H1 (cell line): ENCODE data around the gene PAPOLG. TPM values are rescaled to one million over a fixed set of nuclear protein-coding genes. Genes with fewer than 3 reads are reported as not detected.

Experiments
- CBX5 ChIP-seq: fragments of 300-800, 300-1000 bp; sonication (generic); IDR thresholded peaks from 2 replicates; pipeline ENCODE4 v1.7.1; 2016; ENCODE audit warnings: antibody characterized with exemption, low read length, low read depth
- GABPA ChIP-seq: IDR thresholded peaks from 2 replicates; pipeline ENCODE4 v1.6.1; 2011; ENCODE audit warnings: mild to moderate bottlenecking, low read length, moderate library complexity, borderline replicate concordance; ENCODE audit not compliant: insufficient read depth
- NANOG ChIP-seq: IDR thresholded peaks from 2 replicates; pipeline ENCODE4 v1.6.1; 2011; ENCODE audit warnings: low read length, low read depth, mild to moderate bottlenecking, inconsistent platforms; ENCODE audit not compliant: insufficient read depth, poor library complexity, severe bottlenecking
- SIX5 ChIP-seq: IDR thresholded peaks from 2 replicates; pipeline ENCODE4 v1.6.1; 2011; ENCODE audit warnings: mild to moderate bottlenecking, low read depth, low read length
- SP2 ChIP-seq: IDR thresholded peaks from 2 replicates; pipeline ENCODE4 v1.6.1; 2012; ENCODE audit warnings: mild to moderate bottlenecking, low read length, inconsistent platforms
- ZNF274 ChIP-seq: IDR thresholded peaks from 2 replicates; pipeline ENCODE4 v1.7.0; 2012; ENCODE audit warnings: low read length, borderline replicate concordance; ENCODE audit errors: extremely low read depth
- polyA plus RNA-seq, 7 experiments: library from polyadenylated mRNA; depleted of rRNA in 3 of 7; stranded (reverse) in 5 of 7; unstranded in 2 of 7; fragments of >200 nt in 5 of 7; fragments of 200-250 nt in 2 of 7; gene quantifications; 1 replicate in 5 of 7; 2 replicates in 1 of 7; 4 replicates in 1 of 7; pipeline versions ENCODE4 v1.2.1 to v1.2.3, GENCODE V29; 2011 to 2013; ENCODE audit warnings: missing spikeins in 2 of 7, mixed read lengths in 2 of 7
- total RNA-seq: library from RNA; stranded (reverse); fragmentation: NEBNext Ultra II Directional; extraction: Animal tissue kit (Norgen Biotek cat#: 25700); gene quantifications from 2 replicates; pipeline ENCODE4 v1.2.1, GENCODE V29; 2021
- TF ChIP-seq, protein P1 (sequence below): fragments of 300-600 bp; sonication (generic); IDR thresholded peaks from 2 replicates; pipeline ENCODE4 v1.7.1; 2012; ENCODE audit warnings: low read length, moderate library complexity, mild to moderate bottlenecking, inconsistent platforms; ENCODE audit not compliant: insufficient replicate concordance

The PAPOLG gene
- total and polyA plus RNA-seq, 2 of the 8 experiments (the other 6 are each of a cell fraction or from before 2014, with no cell fraction given) = 6.5 to 21.5 TPM

DNA sequence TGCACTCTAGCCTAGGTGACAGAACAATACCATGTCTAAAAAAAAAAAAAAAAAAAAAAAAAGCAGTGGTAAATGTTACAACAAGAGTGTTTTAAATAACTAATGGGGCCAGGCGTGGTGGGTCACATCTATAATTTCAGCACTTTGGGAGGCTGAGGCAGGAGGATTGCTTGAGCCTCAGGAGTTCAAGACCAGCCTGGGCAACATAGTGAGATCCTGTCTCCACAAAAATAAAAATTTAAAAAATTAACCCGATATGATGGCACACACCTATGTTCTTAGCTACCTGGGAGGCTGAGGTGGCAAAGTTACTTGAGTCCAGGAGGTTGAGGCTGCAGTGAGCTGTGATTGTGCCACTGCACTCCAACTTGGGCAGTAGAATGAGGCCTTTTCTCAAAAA, 37.1 kb downstream of the PAPOLG start (continued):
- TF ChIP-seq, protein P1, sequence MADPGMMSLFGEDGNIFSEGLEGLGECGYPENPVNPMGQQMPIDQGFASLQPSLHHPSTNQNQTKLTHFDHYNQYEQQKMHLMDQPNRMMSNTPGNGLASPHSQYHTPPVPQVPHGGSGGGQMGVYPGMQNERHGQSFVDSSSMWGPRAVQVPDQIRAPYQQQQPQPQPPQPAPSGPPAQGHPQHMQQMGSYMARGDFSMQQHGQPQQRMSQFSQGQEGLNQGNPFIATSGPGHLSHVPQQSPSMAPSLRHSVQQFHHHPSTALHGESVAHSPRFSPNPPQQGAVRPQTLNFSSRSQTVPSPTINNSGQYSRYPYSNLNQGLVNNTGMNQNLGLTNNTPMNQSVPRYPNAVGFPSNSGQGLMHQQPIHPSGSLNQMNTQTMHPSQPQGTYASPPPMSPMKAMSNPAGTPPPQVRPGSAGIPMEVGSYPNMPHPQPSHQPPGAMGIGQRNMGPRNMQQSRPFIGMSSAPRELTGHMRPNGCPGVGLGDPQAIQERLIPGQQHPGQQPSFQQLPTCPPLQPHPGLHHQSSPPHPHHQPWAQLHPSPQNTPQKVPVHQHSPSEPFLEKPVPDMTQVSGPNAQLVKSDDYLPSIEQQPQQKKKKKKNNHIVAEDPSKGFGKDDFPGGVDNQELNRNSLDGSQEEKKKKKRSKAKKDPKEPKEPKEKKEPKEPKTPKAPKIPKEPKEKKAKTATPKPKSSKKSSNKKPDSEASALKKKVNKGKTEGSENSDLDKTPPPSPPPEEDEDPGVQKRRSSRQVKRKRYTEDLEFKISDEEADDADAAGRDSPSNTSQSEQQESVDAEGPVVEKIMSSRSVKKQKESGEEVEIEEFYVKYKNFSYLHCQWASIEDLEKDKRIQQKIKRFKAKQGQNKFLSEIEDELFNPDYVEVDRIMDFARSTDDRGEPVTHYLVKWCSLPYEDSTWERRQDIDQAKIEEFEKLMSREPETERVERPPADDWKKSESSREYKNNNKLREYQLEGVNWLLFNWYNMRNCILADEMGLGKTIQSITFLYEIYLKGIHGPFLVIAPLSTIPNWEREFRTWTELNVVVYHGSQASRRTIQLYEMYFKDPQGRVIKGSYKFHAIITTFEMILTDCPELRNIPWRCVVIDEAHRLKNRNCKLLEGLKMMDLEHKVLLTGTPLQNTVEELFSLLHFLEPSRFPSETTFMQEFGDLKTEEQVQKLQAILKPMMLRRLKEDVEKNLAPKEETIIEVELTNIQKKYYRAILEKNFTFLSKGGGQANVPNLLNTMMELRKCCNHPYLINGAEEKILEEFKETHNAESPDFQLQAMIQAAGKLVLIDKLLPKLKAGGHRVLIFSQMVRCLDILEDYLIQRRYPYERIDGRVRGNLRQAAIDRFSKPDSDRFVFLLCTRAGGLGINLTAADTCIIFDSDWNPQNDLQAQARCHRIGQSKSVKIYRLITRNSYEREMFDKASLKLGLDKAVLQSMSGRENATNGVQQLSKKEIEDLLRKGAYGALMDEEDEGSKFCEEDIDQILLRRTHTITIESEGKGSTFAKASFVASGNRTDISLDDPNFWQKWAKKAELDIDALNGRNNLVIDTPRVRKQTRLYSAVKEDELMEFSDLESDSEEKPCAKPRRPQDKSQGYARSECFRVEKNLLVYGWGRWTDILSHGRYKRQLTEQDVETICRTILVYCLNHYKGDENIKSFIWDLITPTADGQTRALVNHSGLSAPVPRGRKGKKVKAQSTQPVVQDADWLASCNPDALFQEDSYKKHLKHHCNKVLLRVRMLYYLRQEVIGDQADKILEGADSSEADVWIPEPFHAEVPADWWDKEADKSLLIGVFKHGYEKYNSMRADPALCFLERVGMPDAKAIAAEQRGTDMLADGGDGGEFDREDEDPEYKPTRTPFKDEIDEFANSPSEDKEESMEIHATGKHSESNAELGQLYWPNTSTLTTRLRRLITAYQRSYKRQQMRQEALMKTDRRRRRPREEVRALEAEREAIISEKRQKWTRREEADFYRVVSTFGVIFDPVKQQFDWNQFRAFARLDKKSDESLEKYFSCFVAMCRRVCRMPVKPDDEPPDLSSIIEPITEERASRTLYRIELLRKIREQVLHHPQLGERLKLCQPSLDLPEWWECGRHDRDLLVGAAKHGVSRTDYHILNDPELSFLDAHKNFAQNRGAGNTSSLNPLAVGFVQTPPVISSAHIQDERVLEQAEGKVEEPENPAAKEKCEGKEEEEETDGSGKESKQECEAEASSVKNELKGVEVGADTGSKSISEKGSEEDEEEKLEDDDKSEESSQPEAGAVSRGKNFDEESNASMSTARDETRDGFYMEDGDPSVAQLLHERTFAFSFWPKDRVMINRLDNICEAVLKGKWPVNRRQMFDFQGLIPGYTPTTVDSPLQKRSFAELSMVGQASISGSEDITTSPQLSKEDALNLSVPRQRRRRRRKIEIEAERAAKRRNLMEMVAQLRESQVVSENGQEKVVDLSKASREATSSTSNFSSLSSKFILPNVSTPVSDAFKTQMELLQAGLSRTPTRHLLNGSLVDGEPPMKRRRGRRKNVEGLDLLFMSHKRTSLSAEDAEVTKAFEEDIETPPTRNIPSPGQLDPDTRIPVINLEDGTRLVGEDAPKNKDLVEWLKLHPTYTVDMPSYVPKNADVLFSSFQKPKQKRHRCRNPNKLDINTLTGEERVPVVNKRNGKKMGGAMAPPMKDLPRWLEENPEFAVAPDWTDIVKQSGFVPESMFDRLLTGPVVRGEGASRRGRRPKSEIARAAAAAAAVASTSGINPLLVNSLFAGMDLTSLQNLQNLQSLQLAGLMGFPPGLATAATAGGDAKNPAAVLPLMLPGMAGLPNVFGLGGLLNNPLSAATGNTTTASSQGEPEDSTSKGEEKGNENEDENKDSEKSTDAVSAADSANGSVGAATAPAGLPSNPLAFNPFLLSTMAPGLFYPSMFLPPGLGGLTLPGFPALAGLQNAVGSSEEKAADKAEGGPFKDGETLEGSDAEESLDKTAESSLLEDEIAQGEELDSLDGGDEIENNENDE = no peak
- no peak for TF ChIP-seq ZNF274
- TF ChIP-seq SP2 = no peak
- no peak for TF ChIP-seq NANOG
- TF ChIP-seq SIX5 = no peak
- TF ChIP-seq CBX5 = no peak
- no peak for TF ChIP-seq GABPA
